HFFc6 (cell line): ENCODE data around the gene KIF3C. TPM values are rescaled to one million over a fixed set of nuclear protein-coding genes. Genes with fewer than 3 reads are reported as not detected.
A peak's percentile ranks its signal among the peaks of the same experiment; 100 is the strongest.

Source experiments
- DNase-seq: peaks from one replicate; pipeline ENCODE4 v3.0.0-alpha.2; 2018
- H3K27ac Mint-ChIP-seq: 2 replicates; pipeline ENCODE4 v1.8.0; 2020; ENCODE audit warnings: mild to moderate bottlenecking, mixed read lengths
- H3K27me3 Mint-ChIP-seq: 2 replicates; pipeline ENCODE4 v1.8.0; 2021; ENCODE audit warnings: mild to moderate bottlenecking, moderate library complexity, mixed read lengths; ENCODE audit not compliant: insufficient read depth
- H3K36me3 Mint-ChIP-seq: 2 replicates; pipeline ENCODE4 v1.8.0; 2021; ENCODE audit warnings: low read depth, mixed read lengths
- H3K4me1 Mint-ChIP-seq: 2 replicates; pipeline ENCODE4 v1.8.0; 2020; ENCODE audit warnings: low read depth, mixed read lengths
- H3K4me3 Mint-ChIP-seq: 2 replicates; pipeline ENCODE4 v1.8.0; 2020; ENCODE audit warnings: mild to moderate bottlenecking, moderate library complexity, mixed read lengths
- H3K9me3 Mint-ChIP-seq: 2 replicates; pipeline ENCODE4 v1.8.0; 2020; ENCODE audit warnings: mild to moderate bottlenecking, mixed read lengths
- CTCF ChIP-seq: fragments of 200-600 bp; sonication (generic); IDR thresholded peaks from 2 replicates; pipeline ENCODE4 v1.5.0; 2021; ENCODE audit warnings: antibody characterized with exemption, mild to moderate bottlenecking
- total RNA-seq, 6 experiments: library from RNA; stranded (reverse); fragmentation: NEBNext Ultra II Directional; extraction: Animal tissue kit (Norgen Biotek cat#: 25700); gene quantifications; 2 replicates in 1 of 6; 3 replicates in 5 of 6; pipeline ENCODE4 v1.2.3, GENCODE V29; 2021

The KIF3C gene
- total RNA-seq, 6 experiments from 2014 or later: 18.0 to 21.1 (median 19.7) TPM

- Mint-ChIP-seq H3K4me1 (peaks cover 41% of the 10 kb centered on the region), H3K9me3 (no peaks in the 10 kb centered on the region), H3K27me3 (no peaks in the 10 kb centered on the region), H3K36me3 (peaks cover 4% of the 10 kb centered on the region; the same call in 1 of the 2 replicates), H3K4me3 (peak overlapping the region; percentile 51; the same call in 1 of the 2 replicates), H3K27ac (peak overlapping the region; percentile 59)
- peak; percentile 63 for DNase-seq
- no peak for TF ChIP-seq CTCF
Measured at GRCh38 chr2:26011990-26012856, 29.9 kb upstream of the KIF3C start.

GRCh38 chr2:26011609-26011989 is 29.3 kb upstream of the KIF3C start:
- no peak for TF ChIP-seq CTCF
- Mint-ChIP-seq H3K27me3 (no peaks in the 10 kb centered on the region), H3K27ac (peak overlapping the region; percentile 59; the same call in 1 of the 2 replicates), H3K9me3 (no peaks in the 10 kb centered on the region), H3K36me3 (peaks cover 4% of the 10 kb centered on the region; the same call in 1 of the 2 replicates), H3K4me3 (no peak overlapping the region), H3K4me1 (peaks cover 38% of the 10 kb centered on the region)
- DNase-seq: no peak

- no peak overlapping the region for H3K4me3 Mint-ChIP-seq
- H3K9me3 Mint-ChIP-seq: no peaks in the 10 kb centered on the region
- no peaks in the 10 kb centered on the region for H3K27me3 Mint-ChIP-seq
- peaks cover 4% of the 10 kb centered on the region; the same call in 1 of the 2 replicates for H3K36me3 Mint-ChIP-seq
- peaks cover 38% of the 10 kb centered on the region for H3K4me1 Mint-ChIP-seq
- no peak for DNase-seq
- H3K27ac Mint-ChIP-seq: no peak overlapping the region
- TF ChIP-seq CTCF: peak; percentile 14; the same call in 1 of the 2 replicates
Measured at GRCh38 chr2:26010943-26011342, 28.6 kb upstream of the KIF3C start.

- Mint-ChIP-seq H3K27me3 (peaks cover 1% of the 10 kb centered on the region; the same call in 1 of the 2 replicates), H3K9me3 (no peaks in the 10 kb centered on the region), H3K4me1 (peaks cover 44% of the 10 kb centered on the region), H3K36me3 (peaks cover 4% of the 10 kb centered on the region; the same call in 1 of the 2 replicates), H3K27ac (peak overlapping the region; percentile 76; the same call in 1 of the 2 replicates), H3K4me3 (no peak overlapping the region; the same call in 1 of the 2 replicates)
- no peak for TF ChIP-seq CTCF
- no peak for DNase-seq
Measured at GRCh38 chr2:26009567-26009963, 27.3 kb upstream of the KIF3C start.

GRCh38 chr2:26008851-26009566 is 26.7 kb upstream of the KIF3C start:
- H3K4me1 Mint-ChIP-seq: peaks cover 44% of the 10 kb centered on the region
- peak overlapping the region; percentile 76 for H3K27ac Mint-ChIP-seq
- H3K36me3 Mint-ChIP-seq: peaks cover 4% of the 10 kb centered on the region; the same call in 1 of the 2 replicates
- peak overlapping the region; percentile 9; the same call in 1 of the 2 replicates for H3K4me3 Mint-ChIP-seq
- TF ChIP-seq CTCF: no peak
- peak; percentile 46 for DNase-seq
- peaks cover 1% of the 10 kb centered on the region; the same call in 1 of the 2 replicates for H3K27me3 Mint-ChIP-seq
- H3K9me3 Mint-ChIP-seq: no peaks in the 10 kb centered on the region
